Limb (tissue), 2 donors: ENCODE results near the gene SULT1C2.
A peak's percentile ranks its signal among the peaks of the same experiment; 100 is the strongest.

ENCODE experiments used
- DNase-seq, 2 donors: peaks; one replicate each; pipeline ENCODE4 v3.0.0-alpha.2; 2016; ENCODE audit errors: extremely low spot score in 2 of 2

SULT1C2 gene

DNA sequence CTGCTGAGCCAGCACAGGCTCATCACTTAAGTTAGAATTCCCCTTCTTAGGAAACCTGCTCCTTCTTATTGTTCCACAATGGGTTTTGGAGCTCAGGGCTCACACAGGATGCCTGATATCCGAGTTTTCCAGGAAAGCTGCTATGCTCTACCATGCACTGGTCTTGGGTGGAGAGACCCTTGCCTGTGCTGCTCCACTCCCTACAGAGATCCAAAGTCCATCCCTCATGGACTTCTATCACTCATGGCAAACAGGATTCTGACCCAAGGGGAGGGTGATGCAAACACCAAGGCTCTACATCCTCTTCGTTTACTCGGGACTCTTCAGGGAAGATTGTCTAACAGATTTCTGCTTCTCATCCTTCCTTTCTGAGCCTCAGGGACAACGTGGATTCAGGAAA, 5.2 kb downstream of the SULT1C2 start:
- DNase-seq: no peak

DNA sequence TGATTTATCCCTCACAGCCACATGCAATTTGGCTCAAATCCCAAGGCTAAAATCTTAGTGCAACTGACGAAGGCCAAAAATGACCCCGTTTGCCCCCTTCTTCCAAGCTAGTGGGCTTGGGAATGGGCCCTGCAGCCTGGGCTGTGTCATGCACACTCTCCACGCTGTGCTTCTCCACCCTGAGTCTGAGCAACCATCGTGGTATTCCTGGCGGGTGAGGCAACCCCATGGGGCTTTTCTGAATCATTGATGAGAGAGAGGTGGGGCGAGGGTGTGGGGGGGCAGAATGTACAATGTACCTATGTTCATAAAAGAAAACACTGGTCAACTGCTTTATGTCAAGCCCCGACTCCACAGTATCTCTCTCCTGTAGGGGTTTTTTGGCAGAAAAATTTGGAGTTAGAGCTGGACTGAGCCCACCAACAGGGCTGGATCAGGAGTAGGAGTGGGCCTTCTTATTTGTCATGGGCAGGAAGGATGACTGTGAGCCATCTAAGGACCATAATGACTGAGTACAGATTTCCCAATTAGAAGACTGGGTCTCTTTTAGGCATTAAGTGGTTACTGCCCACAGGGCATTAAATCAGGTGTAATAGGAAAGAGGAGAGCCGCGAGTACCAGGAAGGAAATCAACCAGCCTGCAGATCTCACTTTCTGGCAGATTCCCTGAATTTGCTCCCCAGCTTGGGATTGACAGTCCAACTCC, 8.9 kb downstream of the SULT1C2 start:
- no peak for DNase-seq

DNA sequence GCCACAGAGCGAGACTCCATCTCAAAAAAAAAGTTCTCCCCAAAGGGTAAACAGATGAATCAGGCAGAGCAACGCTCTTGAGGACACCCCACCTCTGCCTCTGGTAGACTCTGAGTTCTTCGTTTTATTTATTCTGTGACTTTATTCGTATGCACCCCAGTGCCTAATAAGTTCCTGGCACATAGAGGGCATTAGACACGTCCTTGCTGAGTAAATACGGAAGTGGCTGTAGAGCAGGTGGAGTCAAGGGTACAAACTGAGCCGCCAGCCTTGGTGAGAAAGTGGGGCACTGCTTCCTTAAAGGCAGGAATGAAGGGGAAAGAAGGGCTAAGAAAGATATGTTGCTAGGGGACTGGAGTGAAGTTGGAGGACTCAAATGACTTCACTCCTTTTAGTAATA, 12.9 kb downstream of the SULT1C2 start:
- DNase-seq: no peak

DNA sequence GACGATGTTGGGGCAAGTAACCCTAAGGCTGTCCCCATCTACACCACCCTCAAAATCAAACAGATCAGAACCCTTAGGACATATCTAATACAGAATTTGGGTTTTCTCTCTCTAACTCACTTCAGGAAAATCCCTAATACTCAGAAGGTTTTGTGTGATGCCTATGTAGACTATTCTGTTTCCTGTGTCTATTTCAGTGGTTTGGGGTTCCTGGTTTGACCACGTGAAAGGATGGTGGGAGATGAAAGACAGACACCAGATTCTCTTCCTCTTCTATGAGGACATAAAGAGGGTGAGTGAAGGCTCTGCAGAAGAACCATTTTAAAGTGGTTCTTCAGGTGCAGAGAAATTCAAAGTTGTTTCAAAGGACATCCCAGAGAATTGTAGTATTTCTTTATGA, 16.3 kb downstream of the SULT1C2 start:
- DNase-seq: no peak

DNA sequence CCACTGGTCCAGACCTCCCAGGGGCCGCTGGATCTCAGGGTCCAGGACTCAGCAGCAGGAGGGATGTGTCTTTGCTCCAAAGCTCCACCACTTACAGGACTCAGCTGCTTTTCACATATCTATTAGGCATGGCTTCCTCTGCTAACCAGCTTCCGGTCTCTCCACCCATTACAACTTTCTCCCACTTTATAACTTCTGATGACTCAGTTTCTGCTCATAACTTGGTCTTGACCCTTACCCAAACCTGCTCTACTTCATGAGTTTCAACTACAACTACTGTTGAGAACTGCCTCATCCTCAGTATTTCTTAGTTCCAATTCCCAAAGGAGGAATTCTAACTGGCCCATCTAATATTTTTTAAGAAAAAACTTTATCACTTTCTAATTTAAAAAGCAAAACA, 17.2 kb downstream of the SULT1C2 start:
- DNase-seq: no peak

DNA sequence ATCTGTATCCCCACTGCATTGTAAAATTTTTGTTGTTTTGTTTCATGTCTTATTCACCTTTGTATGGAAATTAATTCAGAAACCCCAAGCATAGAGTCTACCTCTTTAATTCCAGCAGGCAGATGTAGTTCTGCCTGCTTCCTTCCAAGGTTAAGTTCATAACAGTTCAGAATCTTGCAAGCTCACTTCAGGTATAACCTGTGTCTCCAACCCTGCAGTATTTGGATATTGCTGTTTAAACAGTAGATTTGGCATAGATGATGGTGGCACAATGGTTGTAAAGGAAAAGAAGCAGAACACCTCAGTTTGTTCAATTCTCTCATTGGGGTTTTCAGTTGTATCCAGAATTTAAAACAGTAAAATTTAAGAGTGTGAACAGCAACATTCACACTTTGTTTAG, 21.2 kb downstream of the SULT1C2 start:
- no peak for DNase-seq

DNA sequence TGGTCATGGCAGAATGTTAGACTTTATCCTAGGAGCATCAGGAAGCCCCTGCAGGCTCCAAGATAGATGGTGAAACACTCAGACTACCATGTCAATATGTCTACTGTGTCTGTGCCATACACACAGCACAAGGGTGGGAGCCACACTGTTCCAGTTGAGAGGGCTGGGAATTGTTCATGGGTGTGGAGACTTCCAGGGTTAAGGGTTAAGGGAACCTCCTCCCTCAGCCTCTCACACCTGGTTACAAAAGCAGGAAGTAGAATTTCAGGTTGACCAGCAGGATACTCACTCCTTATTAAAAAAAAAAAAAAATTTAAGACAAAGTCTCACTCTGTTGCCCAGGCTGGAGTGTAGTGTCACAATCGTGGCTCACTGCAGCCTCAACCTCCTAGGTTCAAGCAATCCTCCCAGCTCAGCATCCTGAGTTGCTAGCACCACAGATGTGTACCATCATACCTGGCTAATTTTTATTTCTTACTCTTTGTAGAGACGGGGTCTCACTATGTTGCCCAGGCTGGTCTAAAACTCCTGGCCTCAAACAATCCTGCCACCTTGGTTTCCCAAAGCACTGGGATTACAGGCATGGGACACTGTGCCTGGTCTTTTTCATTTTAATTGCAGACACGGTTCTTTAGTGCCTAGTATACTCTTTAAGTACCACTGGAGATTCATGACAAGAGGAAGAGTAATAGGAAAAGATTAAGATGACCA, 26.0 kb downstream of the SULT1C2 start:
- no peak for DNase-seq

DNA sequence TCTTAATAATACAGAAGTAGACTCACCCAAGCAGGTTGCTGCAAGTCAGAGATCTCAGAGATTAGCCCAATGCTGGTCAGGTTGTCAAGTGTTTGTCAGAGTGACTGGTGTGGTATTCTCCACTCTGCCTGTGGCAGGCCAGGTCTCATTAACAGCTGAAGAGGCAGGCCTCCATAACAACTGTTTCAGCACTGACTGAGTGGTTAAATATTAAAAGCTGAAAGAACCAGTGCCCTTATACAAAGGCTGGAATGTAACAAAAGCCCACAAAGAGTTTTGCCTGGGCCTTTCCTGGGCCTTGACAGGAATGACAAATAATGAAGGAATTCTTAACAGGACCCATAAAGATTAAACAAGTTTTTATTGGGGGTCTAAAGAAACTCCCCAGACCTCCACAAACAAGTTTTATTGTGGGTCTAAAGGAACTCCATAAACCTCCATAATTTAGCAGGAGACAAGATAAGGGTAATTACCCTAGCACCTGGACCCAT, 26.8 kb downstream of the SULT1C2 start:
- DNase-seq: no peak

DNA sequence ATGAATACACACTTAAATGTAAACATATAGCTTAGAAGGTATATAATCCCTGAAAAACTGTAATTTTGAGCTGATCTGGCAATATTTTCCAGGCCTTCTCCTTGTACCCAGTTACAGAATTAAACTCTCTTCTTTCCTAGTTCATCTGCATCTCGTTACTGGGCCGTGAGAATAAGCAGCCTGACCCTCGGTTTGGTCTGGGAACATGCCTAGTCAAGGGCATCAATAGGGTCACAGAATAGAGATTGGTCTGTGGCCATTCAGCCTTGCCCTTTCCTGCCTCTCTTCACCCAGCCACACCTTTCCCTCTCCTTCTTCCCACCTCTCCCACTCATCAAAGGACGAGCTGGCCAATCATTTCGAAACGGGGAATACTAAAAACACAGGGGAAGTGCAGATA, 27.3 kb downstream of the SULT1C2 start:
- DNase-seq: no peak

DNA sequence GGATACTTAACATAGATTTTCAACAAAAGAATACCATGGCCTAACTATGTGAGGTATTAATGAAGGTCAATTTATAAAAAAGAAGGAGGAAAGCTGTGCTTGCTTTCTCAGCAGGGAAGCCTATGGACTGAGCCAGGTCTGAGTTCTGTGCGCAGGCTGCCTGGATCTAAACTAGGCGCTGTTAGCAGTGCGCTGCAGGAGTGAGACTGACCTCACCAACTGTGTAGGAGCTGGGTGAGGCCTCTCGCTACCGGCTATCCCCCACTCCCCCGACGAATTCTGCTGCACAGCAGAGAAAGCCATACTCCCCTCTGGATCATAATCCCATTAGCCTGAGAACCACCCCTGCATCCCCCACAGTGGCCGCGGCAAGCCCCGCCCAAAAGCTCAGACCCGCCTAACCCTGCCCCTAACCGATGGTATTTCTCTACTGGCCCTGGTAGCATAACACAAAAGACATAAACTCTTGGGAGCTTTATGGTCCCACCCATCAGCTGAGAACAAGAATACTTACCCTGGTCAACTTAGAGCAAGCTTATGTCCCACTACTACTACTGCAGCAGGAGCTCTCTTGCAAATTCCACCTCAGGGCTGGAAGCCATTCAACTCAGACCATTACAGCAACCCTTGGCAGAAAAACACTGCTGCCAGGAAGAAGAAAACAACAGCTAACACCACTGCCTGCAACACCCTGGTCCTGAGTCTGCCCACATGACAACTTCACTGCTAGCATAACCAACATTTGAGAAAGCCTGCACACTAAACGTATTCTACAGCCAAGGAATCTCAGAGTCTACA, 28.0 kb downstream of the SULT1C2 start:
- DNase-seq: no peak

DNA sequence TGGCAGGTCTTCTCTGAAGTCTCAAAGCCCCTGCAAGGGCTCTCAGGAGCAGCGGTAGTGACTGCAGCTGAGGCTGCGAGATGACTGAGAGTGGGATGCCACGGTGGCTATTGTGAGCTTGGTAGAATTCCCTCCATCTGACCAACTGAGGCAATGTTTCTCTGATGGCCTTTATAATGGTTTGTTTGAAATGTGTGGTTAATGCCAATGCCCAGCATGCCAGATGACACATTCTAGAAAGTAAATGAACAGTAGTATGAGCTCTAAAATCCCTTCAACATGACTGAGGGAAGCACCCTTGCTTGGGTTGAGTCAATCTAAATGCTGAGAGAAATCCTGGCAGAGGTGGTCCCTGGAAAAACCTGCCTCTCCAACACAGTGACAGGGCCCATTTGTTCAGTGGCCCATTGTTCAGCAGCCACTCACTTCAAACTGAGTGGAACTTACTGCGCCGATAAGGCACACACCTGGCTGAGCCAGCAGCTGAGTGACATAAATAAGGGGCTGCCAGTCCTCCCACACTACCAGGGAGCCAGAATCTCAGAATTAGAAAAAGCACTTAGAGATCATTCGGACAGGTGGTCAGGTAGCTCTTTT, 31.7 kb downstream of the SULT1C2 start:
- DNase-seq: no peak

DNA sequence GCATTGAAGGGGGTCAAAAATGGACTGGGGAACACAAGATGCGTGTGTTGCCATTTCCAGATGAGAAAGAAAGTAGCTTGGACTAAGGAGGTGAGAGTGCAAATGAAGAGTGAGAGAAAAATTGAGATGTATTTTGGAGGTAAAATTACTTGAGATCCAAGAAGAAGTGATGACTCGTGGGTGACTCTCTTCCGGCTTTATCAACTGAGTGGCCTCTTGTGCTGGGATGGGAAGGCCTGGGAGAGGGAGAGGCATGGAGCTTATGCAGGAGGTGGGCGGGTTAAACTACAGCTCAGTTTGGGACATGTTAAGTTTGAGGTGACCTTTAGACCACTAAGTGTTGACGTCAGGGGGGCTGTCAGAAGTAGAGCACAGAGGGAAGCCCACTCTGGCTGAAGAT, 34.9 kb downstream of the SULT1C2 start:
- no peak for DNase-seq

DNA sequence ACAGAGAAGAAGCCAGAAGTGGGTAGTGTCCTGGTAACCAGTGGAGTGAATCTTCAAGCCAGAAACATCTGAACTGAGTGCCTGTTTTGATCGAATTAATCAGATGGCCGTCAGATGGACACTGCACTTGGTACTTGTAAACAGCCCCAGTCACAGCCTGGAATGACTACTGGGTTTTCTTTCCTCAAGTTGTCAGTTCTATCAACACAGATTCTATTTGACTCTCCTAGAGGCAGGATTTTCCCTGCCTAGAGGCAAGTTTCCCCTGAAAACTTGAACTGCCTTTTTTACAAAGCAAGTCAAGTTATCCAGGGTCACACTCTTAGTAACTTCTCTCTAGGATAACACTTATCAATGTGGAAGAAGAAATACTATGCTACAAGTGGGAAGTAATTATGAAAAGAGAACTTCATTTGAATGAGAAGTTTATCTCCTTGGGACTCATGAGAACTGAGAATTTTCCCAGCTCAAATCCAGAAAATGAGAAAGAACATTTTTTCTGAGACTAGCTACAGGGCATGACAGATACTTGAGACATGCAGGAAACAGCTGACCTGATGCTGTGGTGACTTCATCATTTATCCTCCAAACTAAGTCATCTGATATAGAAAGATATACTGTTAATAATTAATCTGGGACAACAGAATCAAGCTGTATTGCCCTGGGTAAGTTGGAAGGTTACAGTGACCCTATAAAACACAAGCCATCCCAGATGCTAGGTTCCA, 36.0 kb downstream of the SULT1C2 start:
- DNase-seq: no peak

DNA sequence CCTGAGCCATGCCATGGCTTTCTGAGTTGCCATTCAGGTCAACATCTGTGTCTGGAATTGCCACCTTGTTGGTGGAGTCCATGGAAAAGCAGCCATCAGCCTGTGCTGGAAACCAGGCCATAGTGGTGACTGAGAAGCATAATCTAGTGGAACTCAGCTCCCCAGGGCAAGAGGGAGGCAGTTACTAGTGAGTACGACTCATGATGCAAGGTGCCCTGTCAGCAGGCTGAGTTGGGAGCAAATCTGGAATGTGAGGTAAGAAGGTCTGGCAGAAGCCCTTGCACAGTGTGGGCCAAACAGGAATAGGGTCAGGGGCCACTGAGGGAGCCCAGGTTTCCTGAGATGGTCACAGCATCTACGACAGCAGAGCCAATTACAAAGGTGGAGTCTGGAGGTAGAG, 37.1 kb downstream of the SULT1C2 start:
- no peak for DNase-seq

DNA sequence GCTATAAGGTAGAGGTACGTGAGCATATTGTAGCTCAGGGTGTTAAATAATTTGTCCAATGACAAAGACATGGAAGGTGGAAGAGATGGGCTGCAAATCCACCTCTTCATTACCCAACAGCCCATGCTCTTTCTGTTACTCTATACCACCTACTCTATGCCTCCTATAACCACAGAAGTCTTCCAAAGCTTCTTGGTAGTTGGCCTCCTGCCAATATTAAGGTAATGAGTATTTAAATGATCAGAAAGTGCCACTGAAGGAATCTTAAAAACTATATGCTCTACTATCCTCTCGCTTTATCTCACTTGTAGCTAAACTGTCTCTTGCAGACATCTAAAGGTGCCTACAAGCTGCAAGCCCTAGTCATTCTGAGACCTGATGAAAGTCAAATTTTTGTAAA, 41.1 kb downstream of the SULT1C2 start:
- DNase-seq: no peak

DNA sequence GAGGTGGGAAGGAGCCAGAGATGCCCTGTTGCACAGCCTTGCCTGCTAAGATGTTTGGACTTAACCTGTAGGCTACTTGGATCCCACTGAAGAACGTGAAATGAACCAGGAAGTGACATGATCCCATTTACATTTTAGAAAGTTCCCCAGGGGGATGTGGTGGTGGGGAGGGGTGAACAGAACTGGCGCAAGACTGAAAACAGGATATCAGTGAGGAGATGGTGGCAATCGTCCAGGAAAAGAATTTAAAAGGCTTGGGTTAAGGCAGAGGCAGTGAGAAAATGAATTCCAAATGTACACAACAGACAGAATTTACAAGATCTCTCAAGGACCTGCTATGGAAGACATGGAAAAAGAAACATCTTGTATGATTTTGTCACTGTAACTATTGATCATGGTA, 42.3 kb downstream of the SULT1C2 start:
- peak in 1 of 2 donors; percentile 58 for DNase-seq

DNA sequence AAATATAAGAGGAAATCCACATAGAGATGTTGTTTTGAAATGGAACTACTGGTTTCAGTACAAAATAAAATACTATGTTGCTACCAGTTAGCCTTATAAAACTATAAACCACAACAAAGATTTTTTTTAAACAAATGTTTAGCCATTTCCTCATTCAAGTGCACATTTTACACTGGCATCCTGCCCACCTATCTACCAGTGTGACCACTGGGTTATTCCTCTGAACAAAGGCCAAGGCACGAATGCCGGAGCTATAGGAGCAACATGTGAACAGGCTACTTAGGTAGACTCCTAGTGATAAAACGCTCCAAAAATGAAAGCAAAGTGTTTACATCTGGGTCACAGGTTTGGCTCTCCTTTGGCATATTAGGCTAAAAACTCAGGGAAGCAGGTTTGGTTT, 57.3 kb downstream of the SULT1C2 start:
- DNase-seq: no peak

DNA sequence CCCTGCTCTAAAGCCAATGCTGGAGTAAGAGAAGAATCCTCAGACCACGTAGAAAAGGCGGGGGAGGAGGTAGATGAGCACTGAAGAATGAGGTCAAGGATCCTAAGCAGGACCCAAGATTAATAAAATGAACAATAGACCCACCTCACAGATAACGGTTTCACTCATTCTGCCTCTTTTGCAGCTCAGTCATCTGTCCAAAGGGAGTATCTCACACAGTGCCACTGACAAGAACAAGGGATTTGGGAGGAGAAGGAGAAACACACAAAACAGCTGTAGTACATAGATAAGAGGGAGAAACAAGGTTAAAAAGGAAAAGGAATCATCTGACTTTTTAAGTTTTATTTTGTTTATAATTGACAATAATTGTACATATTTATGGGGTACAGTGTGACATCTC, 58.1 kb downstream of the SULT1C2 start:
- no peak for DNase-seq

DNA sequence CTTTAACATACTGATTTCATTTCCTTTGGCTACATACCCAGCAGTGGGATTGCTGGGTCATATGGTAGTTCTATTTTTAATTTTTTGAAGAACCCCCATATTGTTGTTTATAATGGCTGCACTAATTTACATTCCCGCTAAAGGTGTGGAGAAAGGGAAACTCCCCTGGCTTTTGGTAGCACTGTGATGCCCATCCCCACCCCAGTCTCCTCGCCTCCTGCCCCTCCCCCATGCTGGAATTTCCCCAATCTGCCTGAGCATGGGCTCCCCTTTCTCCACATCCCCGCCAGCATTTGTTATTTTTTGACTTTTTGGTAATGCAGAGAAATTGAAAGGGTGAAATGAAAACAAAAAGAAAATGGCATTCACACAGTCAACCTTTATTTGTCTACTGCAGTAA, 59.1 kb downstream of the SULT1C2 start:
- no peak for DNase-seq

DNA sequence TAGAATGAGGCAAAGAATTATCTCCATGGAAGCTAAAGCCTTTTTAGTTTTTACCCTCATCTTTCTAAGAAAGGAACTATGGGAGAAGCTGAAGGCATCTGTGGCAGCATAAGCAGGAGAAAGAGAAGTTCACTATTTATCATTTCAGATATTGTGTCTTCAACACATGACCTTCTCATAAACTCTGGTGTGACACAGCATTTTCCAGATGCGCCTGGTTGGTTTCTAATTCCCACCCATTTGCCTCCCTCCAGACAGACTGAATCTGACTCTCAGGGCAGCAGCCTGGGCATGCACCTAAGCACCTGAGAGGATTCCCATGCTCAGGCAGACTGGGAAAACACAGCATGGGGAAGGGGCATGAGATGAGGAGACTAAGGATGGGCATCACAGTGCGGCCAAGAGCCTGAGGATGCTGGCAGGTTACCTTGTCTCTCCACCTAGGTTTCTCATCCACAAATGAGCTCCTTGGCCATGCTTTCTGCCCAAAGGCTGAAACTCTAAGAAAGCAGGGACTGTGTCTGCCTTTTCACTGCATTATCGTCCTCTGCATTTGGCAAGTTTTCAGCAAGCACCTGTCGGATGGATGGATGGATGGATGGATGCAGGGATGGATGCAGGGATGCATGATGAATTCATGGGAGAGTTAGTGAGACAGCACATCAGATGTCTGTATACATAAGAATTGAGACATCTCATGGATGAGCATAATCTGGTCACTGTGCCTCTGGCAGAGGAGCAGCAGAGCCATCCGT, 60.3 kb downstream of the SULT1C2 start:
- no peak for DNase-seq

DNA sequence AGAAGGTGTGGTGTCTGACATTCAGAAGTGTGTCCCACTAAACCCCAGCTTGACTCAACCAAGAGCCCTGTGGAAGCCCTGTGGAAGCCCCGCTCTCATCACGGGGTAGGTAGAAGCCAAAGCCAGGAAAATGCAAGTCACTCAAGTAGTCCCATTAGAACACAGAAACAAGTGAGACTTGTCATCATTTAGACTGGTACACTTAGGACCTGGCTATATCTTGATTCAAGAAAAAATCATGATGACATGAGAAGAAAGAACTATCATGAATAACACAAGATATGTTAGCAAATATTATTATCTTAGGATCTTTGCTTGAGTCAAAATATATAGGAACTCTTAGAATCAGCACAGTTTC, 60.9 kb downstream of the SULT1C2 start:
- DNase-seq: no peak
